HTR-8/SVneo (cell line): ENCODE results near the gene DLG2.
A peak's percentile ranks its signal among the peaks of the same experiment; 100 is the strongest.
"Not testable (repeated sequence)": the region's sequence is repeated elsewhere in the genome, so short reads cannot be mapped to it uniquely, and the experiment has no call there.

Experiments
- DNase-seq: peaks from one replicate; pipeline ENCODE4 v3.0.0; 2011; ENCODE audit warnings: low spot score, mixed read lengths; ENCODE audit not compliant: insufficient read length
- FAIRE-seq: peaks from 2 replicates; lab custom pipeline; 2011; peaks lifted over from hg19 to GRCh38; lab: Jason Lieb, UNC

The DLG2 gene

GRCh38 chr11:85481862-85482261 is 145.3 kb downstream of the DLG2 start:
- no peak for DNase-seq
- no peak for FAIRE-seq

DNA sequence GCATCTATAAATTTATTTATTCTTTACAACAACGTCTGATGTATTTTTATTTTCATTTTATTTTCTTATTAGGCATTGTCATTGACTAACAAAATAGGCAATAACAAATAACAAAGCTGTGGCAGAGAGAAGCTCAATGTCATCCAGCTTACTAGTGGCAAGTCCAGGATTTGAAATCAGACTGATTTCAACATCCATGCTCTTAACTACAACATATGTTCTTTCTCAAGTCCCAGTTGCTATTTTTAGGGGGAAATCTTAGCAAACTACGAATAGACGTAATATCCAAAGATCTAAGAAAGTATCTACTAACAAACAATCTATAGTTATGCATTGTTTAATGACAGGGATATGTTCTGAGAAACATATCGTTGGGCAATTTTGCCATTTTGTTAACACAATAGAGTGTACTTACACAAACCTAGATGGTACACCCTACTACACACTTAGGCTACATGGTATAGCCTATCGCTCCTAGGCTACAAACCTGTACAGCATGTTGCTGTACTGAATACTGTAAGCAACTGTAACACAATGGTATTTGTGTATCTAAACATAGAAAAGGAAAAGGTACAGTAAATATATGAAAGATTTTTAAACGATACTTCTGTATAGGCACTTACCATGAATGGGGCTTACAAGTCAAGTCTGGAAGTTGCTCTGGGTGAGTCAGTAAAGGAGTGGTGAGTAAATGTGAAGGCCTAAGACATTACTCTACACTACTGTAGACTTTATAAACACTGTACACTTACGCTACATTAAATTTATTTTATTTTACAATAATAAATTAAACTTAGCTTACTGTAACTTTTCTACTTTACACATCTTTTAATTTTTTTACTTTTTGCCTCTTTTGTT is 151.3 kb downstream of the DLG2 start:
- peak; percentile 68 for FAIRE-seq
- no peak for DNase-seq

DNA sequence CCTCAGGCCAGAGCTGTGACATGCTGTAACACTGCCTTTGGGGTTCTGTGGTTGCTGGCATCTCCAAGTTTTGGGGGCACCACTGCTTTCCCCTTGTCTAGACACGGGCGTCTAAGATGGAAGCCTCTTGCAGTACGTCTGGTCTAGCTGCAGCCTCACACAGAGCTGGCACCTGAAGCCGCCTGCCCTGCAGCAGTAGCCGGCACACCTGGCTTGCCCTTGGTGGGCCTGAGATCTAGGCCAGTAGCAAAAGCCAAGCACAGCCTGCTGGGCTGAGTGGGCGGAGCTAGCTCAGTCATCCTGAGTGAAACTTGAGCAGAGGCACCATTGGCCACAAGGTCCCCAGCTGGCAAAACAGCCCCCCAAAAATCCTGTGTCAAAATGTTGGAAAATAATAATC is 154.2 kb downstream of the DLG2 start:
- FAIRE-seq (no peak), DNase-seq (no peak)

- no peak for DNase-seq
- FAIRE-seq, result no peak
These were observed 162.9 kb downstream of the DLG2 start for GRCh38 chr11:85464283-85464682.

DNA sequence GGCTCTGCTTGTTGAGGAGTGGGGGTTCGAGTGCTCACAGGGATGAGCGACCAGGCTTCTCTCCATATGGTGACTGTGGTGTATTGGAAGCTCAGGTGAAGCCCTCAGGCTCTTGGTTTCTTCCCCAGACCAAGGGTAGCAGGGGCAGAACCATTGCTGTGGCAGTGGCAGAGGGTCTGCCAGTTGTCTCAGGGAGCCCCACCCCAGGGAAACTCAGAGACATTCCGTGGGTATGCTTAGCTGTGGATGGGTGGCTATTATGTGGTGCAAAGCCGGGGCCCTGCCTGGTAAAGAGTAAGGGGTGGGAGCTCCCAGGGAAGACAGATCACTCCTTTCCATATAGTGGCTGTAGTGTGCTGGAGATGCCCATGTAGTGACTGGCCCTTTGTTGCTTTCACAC is 167.8 kb downstream of the DLG2 start:
- DNase-seq (no peak), FAIRE-seq (no peak)

- DNase-seq (no peak), FAIRE-seq (no peak)
These were observed 182.7 kb downstream of the DLG2 start for GRCh38 chr11:85444479-85444878.

GRCh38 chr11:85440273-85440672 is 186.9 kb downstream of the DLG2 start:
- no peak for DNase-seq
- no peak for FAIRE-seq

GRCh38 chr11:85438328-85438727 is 188.8 kb downstream of the DLG2 start:
- FAIRE-seq (no peak), DNase-seq (no peak)

DNA sequence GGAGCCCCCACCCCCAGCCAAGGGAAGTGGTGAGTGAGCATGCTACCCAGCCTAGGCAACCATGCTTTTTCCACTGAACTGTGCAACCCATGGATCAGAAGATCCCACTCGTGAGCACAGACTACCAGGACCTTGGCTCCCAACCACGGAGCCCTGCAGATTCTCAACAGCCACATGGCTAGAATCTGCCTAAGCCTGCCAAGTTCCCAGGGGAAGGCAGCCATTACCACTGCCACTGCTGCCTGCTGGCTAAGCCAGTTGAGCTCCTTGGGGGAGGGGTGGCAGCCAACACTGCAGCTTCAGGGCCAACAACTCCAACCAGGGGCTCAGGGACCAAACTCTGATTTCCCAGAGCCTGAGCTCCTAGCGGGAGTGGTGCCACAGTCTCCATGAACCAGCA is 195.8 kb downstream of the DLG2 start:
- DNase-seq, result no peak
- FAIRE-seq, result no peak

DNA sequence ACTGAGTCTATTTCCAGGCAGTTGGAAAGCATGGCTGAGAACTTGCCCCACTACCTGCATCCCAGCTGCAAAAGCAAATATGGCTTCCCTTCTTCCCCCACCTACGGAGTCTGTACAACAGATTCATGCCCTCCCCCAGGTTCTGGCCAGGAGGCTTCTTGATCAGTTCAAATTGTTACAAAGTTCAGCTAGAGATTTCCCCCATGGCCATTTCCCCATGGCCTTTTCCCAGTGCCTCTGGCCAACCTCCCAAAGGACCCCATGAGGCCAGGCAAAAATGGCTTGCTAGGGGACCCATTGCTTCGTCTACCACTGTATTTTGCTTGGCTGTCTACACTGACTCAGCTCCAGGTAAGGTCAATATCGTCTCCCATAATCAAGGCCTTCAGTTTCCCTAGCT is 203.3 kb downstream of the DLG2 start:
- DNase-seq (no peak), FAIRE-seq (no peak)

DNA sequence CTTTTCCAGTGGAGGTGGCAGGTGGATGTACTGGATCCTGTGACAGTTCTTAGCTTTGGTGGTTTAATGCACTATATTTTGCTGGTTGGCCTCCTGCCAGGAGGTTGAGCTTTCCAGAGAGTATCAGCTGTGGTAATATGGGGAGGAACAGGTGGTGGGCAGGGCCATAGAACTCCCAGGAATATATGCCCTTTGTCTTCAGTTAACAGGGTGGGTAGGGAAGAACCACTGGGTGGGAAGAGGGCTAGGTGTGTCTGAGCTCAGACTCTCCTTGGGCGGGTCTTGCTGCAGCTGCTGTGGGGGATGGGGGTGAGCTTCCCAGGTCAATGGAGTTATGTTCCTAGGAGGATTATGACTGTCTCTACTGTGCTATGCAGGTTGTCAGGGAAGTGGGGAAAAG is 203.8 kb downstream of the DLG2 start:
- DNase-seq (no peak), FAIRE-seq (no peak)

DNA sequence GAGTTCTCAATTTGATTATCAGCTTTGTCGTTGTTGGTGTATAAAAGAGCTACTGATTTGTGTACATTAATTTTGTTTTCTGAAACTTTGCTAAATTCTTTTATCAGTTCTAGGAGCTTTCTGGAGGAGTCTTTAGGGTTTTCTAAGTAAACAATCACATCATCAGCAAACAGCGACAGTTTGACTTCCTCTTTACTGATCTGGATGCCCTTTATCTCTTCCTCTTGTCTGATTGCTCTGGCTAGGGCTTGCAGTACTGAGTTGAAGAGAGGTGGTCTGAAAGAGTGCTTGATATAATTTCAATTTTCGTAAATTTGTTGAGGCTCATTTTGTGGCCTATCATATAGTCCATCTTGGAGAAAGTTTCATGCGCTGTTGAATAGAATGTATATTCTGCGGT is 213.0 kb downstream of the DLG2 start:
- FAIRE-seq (no peak), DNase-seq (no peak)

GRCh38 chr11:85407648-85408047 is 219.5 kb downstream of the DLG2 start:
- FAIRE-seq (no peak), DNase-seq (no peak)

GRCh38 chr11:85406841-85407240 is 220.3 kb downstream of the DLG2 start:
- DNase-seq (no peak), FAIRE-seq (no peak)

- DNase-seq (no peak), FAIRE-seq (no peak)
These were observed 220.8 kb downstream of the DLG2 start for GRCh38 chr11:85406316-85406715.

- not testable (repeated sequence) for FAIRE-seq, DNase-seq
These were observed 231.6 kb downstream of the DLG2 start for GRCh38 chr11:85395515-85396055.

- no peak for DNase-seq
- no peak for FAIRE-seq
These were observed 232.9 kb downstream of the DLG2 start for GRCh38 chr11:85394283-85394682.

- FAIRE-seq, result no peak
These were observed 236.0 kb downstream of the DLG2 start for GRCh38 chr11:85391141-85391540.

DNA sequence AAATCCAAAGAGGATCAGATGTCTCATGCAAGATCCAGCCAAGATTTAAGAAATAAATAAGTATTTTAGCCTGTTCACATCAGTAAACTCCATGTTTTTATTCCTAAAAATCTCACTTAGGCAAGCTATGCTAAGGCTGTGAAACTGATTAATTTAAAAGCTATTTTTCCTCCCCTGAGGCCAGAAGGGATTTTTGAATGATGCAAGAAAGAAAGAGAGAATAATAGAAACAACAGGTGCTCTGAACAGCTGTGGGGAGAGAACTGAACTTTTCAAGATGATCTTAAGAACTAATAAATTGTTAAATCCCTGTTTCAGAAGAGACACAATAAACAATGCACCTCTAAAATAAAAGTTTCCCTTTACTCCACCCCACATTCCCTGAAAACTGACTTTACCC is 241.6 kb downstream of the DLG2 start:
- DNase-seq, result no peak

More at GRCh38 chr11:85391141-85391540, 236.0 kb downstream of the DLG2 start:
- no peak for DNase-seq

GRCh38 chr11:85385111-85385510 is 242.0 kb downstream of the DLG2 start:
- FAIRE-seq, result no peak

More for the DNA sequence above, 241.6 kb downstream of the DLG2 start:
- no peak for FAIRE-seq

DNA sequence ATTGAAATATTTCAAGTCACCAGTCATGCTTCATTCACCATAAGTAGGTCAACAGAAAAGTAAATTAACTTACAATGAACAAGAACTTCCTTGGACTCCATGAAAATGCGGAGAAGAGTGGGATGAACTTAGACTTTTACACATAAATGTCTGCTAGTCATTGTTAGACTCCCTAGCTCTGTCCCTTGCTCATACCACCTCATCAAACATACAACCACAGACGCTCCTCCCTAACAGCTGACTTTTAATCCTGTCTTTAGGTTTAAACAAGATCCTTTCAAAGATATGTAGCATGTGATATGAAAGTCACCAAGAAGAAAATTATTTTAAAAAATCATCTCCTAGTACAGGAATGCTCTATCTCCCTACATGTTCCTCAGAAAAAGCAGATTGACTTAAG is 248.1 kb downstream of the DLG2 start:
- DNase-seq (no peak), FAIRE-seq (no peak)

More at GRCh38 chr11:85385111-85385510, 242.0 kb downstream of the DLG2 start:
- DNase-seq, result no peak

DNA sequence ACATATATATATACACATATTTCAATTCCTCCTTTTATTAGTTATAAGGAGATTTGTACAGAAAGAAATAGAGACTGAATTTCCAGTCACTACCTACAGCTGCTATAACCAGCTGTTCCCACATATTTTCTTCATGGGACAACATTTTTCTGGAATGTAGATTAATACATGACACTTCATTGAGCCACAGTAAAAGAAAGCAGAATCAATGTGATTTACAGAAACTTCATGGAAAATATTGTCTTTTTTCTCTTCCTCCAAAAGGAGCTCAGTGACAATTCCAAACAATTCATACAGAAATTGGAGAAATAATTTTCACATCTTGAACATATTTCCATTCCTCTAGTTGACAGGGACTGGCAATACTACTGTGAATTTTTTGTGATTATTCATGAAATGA is 249.2 kb downstream of the DLG2 start:
- no peak for DNase-seq

More for the DNA sequence above, 249.2 kb downstream of the DLG2 start:
- FAIRE-seq, result no peak
